ENCODE data around the gene MIAT.

DNA sequence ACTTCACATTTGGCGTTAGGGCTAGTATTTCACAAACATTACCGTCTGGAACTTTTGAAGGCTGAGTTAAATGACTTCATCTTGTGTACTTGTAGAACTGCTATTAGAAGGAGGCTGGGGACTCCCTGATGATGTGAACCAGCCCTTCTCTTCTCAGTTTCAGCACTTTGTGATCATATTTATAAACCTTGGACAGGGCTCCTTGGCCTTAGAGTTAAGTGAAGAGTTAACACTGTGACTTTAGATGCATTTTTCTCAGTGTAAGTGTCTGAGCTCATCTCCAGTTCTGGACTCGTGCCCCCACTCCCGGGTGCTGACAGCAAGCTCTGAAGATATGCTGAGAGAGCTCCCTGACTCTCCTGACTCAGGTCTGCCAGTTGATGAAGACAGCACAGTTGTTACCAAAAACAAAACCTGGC, 8.4 kb downstream of the MIAT start:
- TF ChIP-seq, protein P1, sequence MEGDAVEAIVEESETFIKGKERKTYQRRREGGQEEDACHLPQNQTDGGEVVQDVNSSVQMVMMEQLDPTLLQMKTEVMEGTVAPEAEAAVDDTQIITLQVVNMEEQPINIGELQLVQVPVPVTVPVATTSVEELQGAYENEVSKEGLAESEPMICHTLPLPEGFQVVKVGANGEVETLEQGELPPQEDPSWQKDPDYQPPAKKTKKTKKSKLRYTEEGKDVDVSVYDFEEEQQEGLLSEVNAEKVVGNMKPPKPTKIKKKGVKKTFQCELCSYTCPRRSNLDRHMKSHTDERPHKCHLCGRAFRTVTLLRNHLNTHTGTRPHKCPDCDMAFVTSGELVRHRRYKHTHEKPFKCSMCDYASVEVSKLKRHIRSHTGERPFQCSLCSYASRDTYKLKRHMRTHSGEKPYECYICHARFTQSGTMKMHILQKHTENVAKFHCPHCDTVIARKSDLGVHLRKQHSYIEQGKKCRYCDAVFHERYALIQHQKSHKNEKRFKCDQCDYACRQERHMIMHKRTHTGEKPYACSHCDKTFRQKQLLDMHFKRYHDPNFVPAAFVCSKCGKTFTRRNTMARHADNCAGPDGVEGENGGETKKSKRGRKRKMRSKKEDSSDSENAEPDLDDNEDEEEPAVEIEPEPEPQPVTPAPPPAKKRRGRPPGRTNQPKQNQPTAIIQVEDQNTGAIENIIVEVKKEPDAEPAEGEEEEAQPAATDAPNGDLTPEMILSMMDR (IDR thresholded peaks at IDR 0.05), result no peak
- no peak for TF ChIP-seq POLR2A (IDR thresholded peaks at IDR 0.05)

Measured in adrenal gland (tissue), 5 donors.